H9 (cell line): ENCODE measurements around the gene DCC. TPM values are rescaled to one million over a fixed set of nuclear protein-coding genes. Genes with fewer than 3 reads are reported as not detected.

Source experiments
- DNase-seq: peaks from one replicate; pipeline ENCODE4 v3.0.0-alpha.2; 2017
- H2AFZ ChIP-seq: one replicate; pipeline ENCODE4 v1.6.1; 2013; ENCODE audit warnings: mild to moderate bottlenecking, low read length, control low read depth, moderate library complexity
- H2AK5ac ChIP-seq: 2 replicates; pipeline ENCODE4 v1.6.1; 2013; ENCODE audit warnings: low read length, control low read depth, mixed read lengths; ENCODE audit not compliant: insufficient read length
- H2BK120ac ChIP-seq: one replicate; pipeline ENCODE4 v1.6.1; 2013; ENCODE audit warnings: low read depth, mild to moderate bottlenecking, low read length, control low read depth, inconsistent platforms; ENCODE audit not compliant: poor library complexity, severe bottlenecking
- H2BK12ac ChIP-seq: 2 replicates; pipeline ENCODE4 v1.6.1; 2013; ENCODE audit warnings: low read length, control low read depth, mixed read lengths, low read depth; ENCODE audit not compliant: insufficient read length
- H2BK15ac ChIP-seq: 2 replicates; pipeline ENCODE4 v1.6.1; 2013; ENCODE audit warnings: low read depth, low read length, control low read depth
- H2BK20ac ChIP-seq: one replicate; pipeline ENCODE4 v1.6.1; 2013; ENCODE audit warnings: low read depth, mild to moderate bottlenecking, low read length, control low read depth, inconsistent platforms; ENCODE audit not compliant: poor library complexity, severe bottlenecking
- H2BK5ac ChIP-seq: 2 replicates; pipeline ENCODE4 v1.6.1; 2013; ENCODE audit warnings: low read length, control low read depth, mixed read lengths; ENCODE audit not compliant: insufficient read length
- H3K14ac ChIP-seq: 2 replicates; pipeline ENCODE4 v1.6.1; 2013; ENCODE audit warnings: low read length, control low read depth; ENCODE audit not compliant: insufficient read depth
- H3K18ac ChIP-seq: 2 replicates; pipeline ENCODE4 v1.6.1; 2013; ENCODE audit warnings: low read depth, mild to moderate bottlenecking, mixed read lengths, low read length, control low read depth; ENCODE audit not compliant: insufficient read length
- H3K23ac ChIP-seq: 2 replicates; pipeline ENCODE4 v1.6.1; 2013; ENCODE audit warnings: low read length, control low read depth, mixed read lengths, low read depth; ENCODE audit not compliant: insufficient read length
- H3K23me2 ChIP-seq: 2 replicates; pipeline ENCODE4 v1.6.1; 2013; ENCODE audit warnings: low read depth, mild to moderate bottlenecking, mixed read lengths, low read length, control low read depth; ENCODE audit not compliant: insufficient read length, poor library complexity, severe bottlenecking
- H3K27ac ChIP-seq: 2 replicates; pipeline ENCODE4 v1.5.1; 2013; ENCODE audit warnings: low read length, control low read depth, mixed read lengths, low read depth; ENCODE audit not compliant: insufficient read length
- H3K27me3 ChIP-seq: 2 replicates; pipeline ENCODE4 v1.6.1; 2013; ENCODE audit warnings: low read length, control low read depth, inconsistent platforms; ENCODE audit not compliant: insufficient read depth
- H3K4ac ChIP-seq: 2 replicates; pipeline ENCODE4 v1.6.1; 2013; ENCODE audit warnings: low read depth, mild to moderate bottlenecking, control low read depth, inconsistent platforms, low read length, moderate library complexity
- H3K4me1 ChIP-seq: 2 replicates; pipeline ENCODE4 v1.6.1; 2013; ENCODE audit warnings: low read length, control low read depth, inconsistent platforms; ENCODE audit not compliant: insufficient read depth
- H3K4me2 ChIP-seq: 2 replicates; pipeline ENCODE4 v1.6.1; 2013; ENCODE audit warnings: low read length, control low read depth, mixed read lengths; ENCODE audit not compliant: insufficient read length, insufficient read depth
- H3K56ac ChIP-seq: 2 replicates; pipeline ENCODE4 v1.6.1; 2013; ENCODE audit warnings: low read depth, mild to moderate bottlenecking, mixed read lengths, low read length, control low read depth; ENCODE audit not compliant: insufficient read length
- H3K79me1 ChIP-seq: 2 replicates; pipeline ENCODE4 v1.6.1; 2013; ENCODE audit warnings: low read depth, mild to moderate bottlenecking, moderate library complexity, low read length, control low read depth, inconsistent platforms; ENCODE audit not compliant: insufficient read depth, poor library complexity, severe bottlenecking
- H3K79me2 ChIP-seq: 2 replicates; pipeline ENCODE4 v1.6.1; 2013; ENCODE audit warnings: low read length, control low read depth, inconsistent platforms; ENCODE audit not compliant: insufficient read depth
- H3K9ac ChIP-seq: 2 replicates; pipeline ENCODE4 v1.6.1; 2013; ENCODE audit warnings: low read length, control low read depth, mixed read lengths; ENCODE audit not compliant: insufficient read length; ENCODE audit errors: extremely low read depth
- H3K9me3 ChIP-seq: one replicate; pipeline ENCODE4 v1.6.1; 2013; ENCODE audit warnings: low read depth, low read length, inconsistent platforms; ENCODE audit not compliant: control insufficient read depth
- H3T11ph ChIP-seq: one replicate; pipeline ENCODE4 v1.6.1; 2013; ENCODE audit warnings: mild to moderate bottlenecking, low read length, control low read depth, inconsistent platforms
- H4K20me1 ChIP-seq: one replicate; pipeline ENCODE4 v1.6.1; 2013; ENCODE audit not compliant: control insufficient read depth, insufficient read length, insufficient read depth
- H4K5ac ChIP-seq: 2 replicates; pipeline ENCODE4 v1.6.1; 2013; ENCODE audit warnings: low read depth, mild to moderate bottlenecking, mixed read lengths, low read length, control low read depth; ENCODE audit not compliant: insufficient read length
- H4K8ac ChIP-seq: replicated peaks from 2 replicates; pipeline ENCODE4 v1.6.1; 2013; ENCODE audit warnings: low read length, control low read depth, mixed read lengths, low read depth; ENCODE audit not compliant: insufficient read length
- H4K91ac ChIP-seq: 2 replicates; pipeline ENCODE4 v1.6.1; 2013; ENCODE audit warnings: low read depth, mild to moderate bottlenecking, moderate library complexity, mixed read lengths, low read length, control low read depth; ENCODE audit not compliant: insufficient read length
- H3K27ac Mint-ChIP-seq, 3 experiments: 2 replicates in 2 of 3; 3 replicates in 1 of 3; pipeline ENCODE4 v1.8.0; 2020 to 2021; ENCODE audit warnings: mixed read lengths in 3 of 3, mild to moderate bottlenecking in 1 of 3, moderate library complexity in 1 of 3
- H3K27me3 Mint-ChIP-seq: 2 replicates; pipeline ENCODE4 v1.8.0; 2021; ENCODE audit warnings: low read depth, mild to moderate bottlenecking, moderate library complexity, mixed read lengths
- H3K36me3 Mint-ChIP-seq, 3 experiments: 2 replicates in 2 of 3; 3 replicates in 1 of 3; pipeline ENCODE4 v1.8.0; 2020 to 2021; ENCODE audit warnings: low read depth in 3 of 3, mixed read lengths in 3 of 3; ENCODE audit not compliant: insufficient read depth in 1 of 3
- H3K4me1 Mint-ChIP-seq, 2 experiments: 2 replicates each; pipeline ENCODE4 v1.8.0; 2020; ENCODE audit warnings: mixed read lengths in 2 of 2
- H3K4me3 Mint-ChIP-seq, 2 experiments: 2 replicates in 1 of 2; 3 replicates in 1 of 2; pipeline ENCODE4 v1.8.0; 2020 to 2021; ENCODE audit warnings: mild to moderate bottlenecking in 2 of 2, mixed read lengths in 2 of 2, moderate library complexity in 1 of 2
- H3K9me3 Mint-ChIP-seq, 2 experiments: 2 replicates in 1 of 2; 3 replicates in 1 of 2; pipeline ENCODE4 v1.8.0; 2020; ENCODE audit warnings: mild to moderate bottlenecking in 2 of 2, mixed read lengths in 2 of 2, moderate library complexity in 1 of 2
- CTCF ChIP-seq: fragments of 200-600 bp; sonication (generic); conservative IDR thresholded peaks from 3 replicates; pipeline ENCODE4 v1.8.0; 2021; ENCODE audit warnings: antibody characterized with exemption, mild to moderate bottlenecking
- WGBS: extraction: QIAGEN DNeasy Blood & Tissue Kit; methylation state at CpG from one replicate; pipeline ENCODE4 v1.1.7; 2013; ENCODE audit warnings: missing lambda C conversion rate, low lambda C conversion rate, mixed read lengths; ENCODE audit not compliant: insufficient read length; ENCODE audit errors: extremely low coverage; 5-methylcytosine and 5-hydroxymethylcytosine counted together
- total RNA-seq: library from RNA; stranded (reverse); gene quantifications from 2 replicates; pipeline ENCODE4 v1.2.1, GENCODE V29; 2021

DCC gene
- total RNA-seq, 1 experiment from 2014 or later: 0.35 TPM

GRCh38 chr18:52518086-52518485 is 178.1 kb downstream of the DCC start:
- Histone ChIP-seq H4K5ac (no peak overlapping the region), H3K27ac (no peak overlapping the region), H3K18ac (no peak overlapping the region)

More at GRCh38 chr18:52518086-52518485, 178.1 kb downstream of the DCC start:
- no peak overlapping the region for H3K4me2 ChIP-seq
- H3T11ph ChIP-seq: no peak overlapping the region
- H4K20me1 ChIP-seq: no peaks in the 10 kb centered on the region
- no peaks in the 10 kb centered on the region for H3K79me2 ChIP-seq
- H2AK5ac ChIP-seq: no peak overlapping the region
- H4K91ac ChIP-seq: no peak overlapping the region
- no peak overlapping the region for H4K8ac ChIP-seq
- H3K9me3 ChIP-seq: no peaks in the 10 kb centered on the region
- no peak overlapping the region for H3K23ac ChIP-seq
- no peak overlapping the region for H3K14ac ChIP-seq
- no peak overlapping the region for H2BK5ac ChIP-seq
- Mint-ChIP-seq H3K4me3 (no peak overlapping the region), H3K27me3 (peaks cover 1% of the 10 kb centered on the region; the same call in 1 of the 2 replicates), H3K4me1 (no peaks in the 10 kb centered on the region), H3K9me3 (no peaks in the 10 kb centered on the region), H3K36me3 (no peaks in the 10 kb centered on the region), H3K27ac (no peak overlapping the region)
- no peaks in the 10 kb centered on the region for H3K27me3 ChIP-seq
- H2AFZ ChIP-seq: no peak overlapping the region
- H3K23me2 ChIP-seq: no peaks in the 10 kb centered on the region
- H2BK12ac ChIP-seq: no peak overlapping the region
- H2BK120ac ChIP-seq: no peak overlapping the region
- WGBS: 100% methylated on average over 1 of the region's 2 CpGs
- TF ChIP-seq CTCF: no peak
- no peak overlapping the region for H2BK20ac ChIP-seq
- no peaks in the 10 kb centered on the region for H3K4me1 ChIP-seq
- no peak overlapping the region for H3K56ac ChIP-seq
- no peak overlapping the region for H2BK15ac ChIP-seq
- H3K9ac ChIP-seq: no peak overlapping the region
- no peak overlapping the region for H3K4ac ChIP-seq
- H3K79me1 ChIP-seq: no peaks in the 10 kb centered on the region
- DNase-seq: no peak
